DND-41 (cell line): ENCODE data around the gene IL20RB.

Experiments
- ATAC-seq: fragments of 200-7000 bp; cut with Tn5 transposase; 3 replicates; pipeline ENCODE4 v1.9.1; 2021; ENCODE audit warnings: low read depth; ENCODE audit not compliant: insufficient read depth
- DNase-seq: peaks from one replicate; pipeline ENCODE4 v3.0.0-alpha.2; 2020
- H2AFZ ChIP-seq: 2 replicates; pipeline ENCODE4 v1.6.0; 2012; ENCODE audit warnings: low read depth, low read length
- H3K27ac ChIP-seq: 2 replicates; pipeline ENCODE4 v1.5.1; 2012; ENCODE audit warnings: low read length, inconsistent platforms
- H3K27me3 ChIP-seq: fragments of 200-600 bp; sonication (generic); 2 replicates; pipeline ENCODE4 v1.6.0; 2012; ENCODE audit warnings: low read length, mild to moderate bottlenecking, inconsistent platforms; ENCODE audit not compliant: insufficient read depth, poor library complexity
- H3K36me3 ChIP-seq: 2 replicates; pipeline ENCODE4 v1.5.1; 2012; ENCODE audit warnings: low read length, inconsistent platforms; ENCODE audit not compliant: insufficient read depth
- H3K4me1 ChIP-seq: 2 replicates; pipeline ENCODE4 v1.5.1; 2012; ENCODE audit warnings: mild to moderate bottlenecking, low read length; ENCODE audit not compliant: insufficient read depth
- H3K4me2 ChIP-seq: 2 replicates; pipeline ENCODE4 v1.6.0; 2012; ENCODE audit warnings: mild to moderate bottlenecking, moderate library complexity, low read length, inconsistent platforms; ENCODE audit not compliant: insufficient read depth
- H3K4me3 ChIP-seq, 2 experiments: fragments of 200-600 bp in 1 of 2; shearing (Covaris generic) in 1 of 2; 2 replicates each; pipeline ENCODE4 v1.5.1; 2012 to 2016; ENCODE audit warnings: inconsistent platforms in 2 of 2, low read length in 2 of 2, mild to moderate bottlenecking in 2 of 2, low read depth in 1 of 2, moderate library complexity in 1 of 2
- H3K79me2 ChIP-seq: 2 replicates; pipeline ENCODE4 v1.6.0; 2012; ENCODE audit warnings: low read length, inconsistent platforms; ENCODE audit not compliant: insufficient read depth
- H3K9ac ChIP-seq: 2 replicates; pipeline ENCODE4 v1.6.0; 2012; ENCODE audit warnings: low read depth, mild to moderate bottlenecking, inconsistent platforms, low read length, moderate library complexity
- H3K9me3 ChIP-seq: 2 replicates; pipeline ENCODE4 v1.5.1; 2012; ENCODE audit warnings: low read length, moderate library complexity, mild to moderate bottlenecking, inconsistent platforms; ENCODE audit not compliant: insufficient read depth, severe bottlenecking
- H4K20me1 ChIP-seq: 2 replicates; pipeline ENCODE4 v1.6.0; 2012; ENCODE audit warnings: low read length; ENCODE audit not compliant: insufficient read depth
- CTCF ChIP-seq: IDR thresholded peaks from 2 replicates; pipeline ENCODE4 v1.5.1; 2012; ENCODE audit warnings: borderline replicate concordance, low read length, moderate library complexity, mild to moderate bottlenecking; ENCODE audit not compliant: poor library complexity, severe bottlenecking; ENCODE audit errors: extremely low read depth
- EZH2 ChIP-seq: IDR thresholded peaks from 3 replicates; pipeline ENCODE4 v1.6.1; 2012; ENCODE audit warnings: borderline replicate concordance, low read depth, mild to moderate bottlenecking, moderate library complexity, low read length, inconsistent platforms; ENCODE audit not compliant: severe bottlenecking

IL20RB gene

GRCh38 chr3:136957751-136958288 lies at the start of gene IL20RB:
Gene IL20RB, plus strand, starts transcription at chr3:136957983. Its CDS starts 131 bp downstream, at chr3:136958114.
- Histone ChIP-seq H3K4me2 (no peak within 1 kb of the TSS), H3K4me1 (no peaks in the 10 kb centered on the region), H3K9ac (no peak within 1 kb of the TSS), H3K27ac (no peak within 1 kb of the TSS), H3K9me3 (no peaks in the 10 kb centered on the region), H3K4me3 (no peak within 1 kb of the TSS), H4K20me1 (no peaks in the 10 kb centered on the region), H3K79me2 (no peaks in the 10 kb centered on the region), H3K36me3 (no peaks in the 10 kb centered on the region), H3K27me3 (no peaks in the 10 kb centered on the region), H2AFZ (no peak within 1 kb of the TSS)
- DNase-seq, result no peak
- TF ChIP-seq CTCF (no peak), EZH2 (no peak)
- ATAC-seq, result 0 out of 3 replicates have a peak, but pooled peaks have one; percentile 22

GRCh38 chr3:136908297-136908696 lies 49.5 kb upstream of the IL20RB start:
- H2AFZ ChIP-seq, result no peak overlapping the region
- TF ChIP-seq CTCF (no peak), EZH2 (no peak)

GRCh38 chr3:136909187-136909586 lies 48.6 kb upstream of the IL20RB start:
- Histone ChIP-seq H4K20me1 (peaks cover 46% of the 10 kb centered on the region), H3K36me3 (no peaks in the 10 kb centered on the region), H3K4me1 (peaks cover 33% of the 10 kb centered on the region), H3K9ac (no peak overlapping the region), H3K9me3 (peaks cover 5% of the 10 kb centered on the region), H2AFZ (no peak overlapping the region), H3K27ac (peak overlapping the region; percentile 34; the same call in 1 of the 2 replicates), H3K79me2 (peaks cover 100% of the 10 kb centered on the region), H3K4me3 (no peak overlapping the region), H3K27me3 (no peaks in the 10 kb centered on the region), H3K4me2 (no peak overlapping the region)
- TF ChIP-seq EZH2 (no peak), CTCF (no peak)
- ATAC-seq (peak; percentile 57; the same call in 2 of the 3 replicates), DNase-seq (no peak)

More at GRCh38 chr3:136908297-136908696, 49.5 kb upstream of the IL20RB start:
- Histone ChIP-seq H3K4me2 (no peak overlapping the region), H3K79me2 (peaks cover 100% of the 10 kb centered on the region), H3K27me3 (no peaks in the 10 kb centered on the region), H4K20me1 (peaks cover 41% of the 10 kb centered on the region), H3K4me3 (no peak overlapping the region), H3K27ac (no peak overlapping the region), H3K9me3 (peaks cover 13% of the 10 kb centered on the region), H3K4me1 (peaks cover 33% of the 10 kb centered on the region), H3K9ac (no peak overlapping the region), H3K36me3 (peaks cover 3% of the 10 kb centered on the region; the same call in 1 of the 2 replicates)
- ATAC-seq (no peak), DNase-seq (no peak)
